Measurements from ENCODE around the gene TMEM60. TPM values are rescaled to one million over a fixed set of nuclear protein-coding genes. Genes with fewer than 3 reads are reported as not detected.

The TMEM60 gene
- total and polyA plus RNA-seq, 2 experiments from 2014 or later = 12.6 to 44.4 TPM

DNA sequence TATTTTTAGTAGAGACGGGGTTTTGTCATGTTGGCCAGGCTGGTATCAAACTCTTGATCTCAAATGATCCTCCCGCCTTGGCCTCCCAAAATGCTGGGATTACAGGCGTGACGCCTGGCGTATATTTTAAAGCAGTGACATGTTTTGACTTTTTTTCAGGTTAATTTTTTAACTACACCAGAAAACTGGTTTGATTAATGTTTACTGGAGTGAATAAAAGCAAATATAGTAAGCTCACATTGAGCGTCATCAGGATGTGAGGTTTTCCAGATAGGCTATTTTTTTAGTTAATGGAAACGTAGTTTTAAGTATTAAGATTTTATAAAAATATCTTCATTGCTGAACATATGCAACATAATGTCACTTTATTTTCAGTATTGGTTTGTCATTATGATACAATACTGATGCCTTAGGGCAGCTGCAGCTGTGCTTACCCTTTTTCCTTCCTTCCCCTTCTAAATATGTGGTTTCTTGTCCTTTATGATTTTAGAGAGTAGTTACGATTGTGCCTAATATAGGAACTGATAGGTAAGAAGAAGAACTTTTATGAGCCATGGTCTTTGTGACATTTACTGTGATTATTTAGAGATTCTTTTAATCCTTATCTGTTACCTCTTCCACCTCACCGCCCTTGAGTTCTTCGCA lies 37.3 kb downstream of the TMEM60 start:
- no peak for DNase-seq (ENCODE audit: low read depth in 1 of 2, low spot score in 1 of 2)
- H3K4me3 ChIP-seq = no peak overlapping the region
- TF ChIP-seq, protein P1, sequence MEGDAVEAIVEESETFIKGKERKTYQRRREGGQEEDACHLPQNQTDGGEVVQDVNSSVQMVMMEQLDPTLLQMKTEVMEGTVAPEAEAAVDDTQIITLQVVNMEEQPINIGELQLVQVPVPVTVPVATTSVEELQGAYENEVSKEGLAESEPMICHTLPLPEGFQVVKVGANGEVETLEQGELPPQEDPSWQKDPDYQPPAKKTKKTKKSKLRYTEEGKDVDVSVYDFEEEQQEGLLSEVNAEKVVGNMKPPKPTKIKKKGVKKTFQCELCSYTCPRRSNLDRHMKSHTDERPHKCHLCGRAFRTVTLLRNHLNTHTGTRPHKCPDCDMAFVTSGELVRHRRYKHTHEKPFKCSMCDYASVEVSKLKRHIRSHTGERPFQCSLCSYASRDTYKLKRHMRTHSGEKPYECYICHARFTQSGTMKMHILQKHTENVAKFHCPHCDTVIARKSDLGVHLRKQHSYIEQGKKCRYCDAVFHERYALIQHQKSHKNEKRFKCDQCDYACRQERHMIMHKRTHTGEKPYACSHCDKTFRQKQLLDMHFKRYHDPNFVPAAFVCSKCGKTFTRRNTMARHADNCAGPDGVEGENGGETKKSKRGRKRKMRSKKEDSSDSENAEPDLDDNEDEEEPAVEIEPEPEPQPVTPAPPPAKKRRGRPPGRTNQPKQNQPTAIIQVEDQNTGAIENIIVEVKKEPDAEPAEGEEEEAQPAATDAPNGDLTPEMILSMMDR (IDR thresholded peaks at IDR 0.05; ENCODE audit: low read depth, low read length) = no peak

DNA sequence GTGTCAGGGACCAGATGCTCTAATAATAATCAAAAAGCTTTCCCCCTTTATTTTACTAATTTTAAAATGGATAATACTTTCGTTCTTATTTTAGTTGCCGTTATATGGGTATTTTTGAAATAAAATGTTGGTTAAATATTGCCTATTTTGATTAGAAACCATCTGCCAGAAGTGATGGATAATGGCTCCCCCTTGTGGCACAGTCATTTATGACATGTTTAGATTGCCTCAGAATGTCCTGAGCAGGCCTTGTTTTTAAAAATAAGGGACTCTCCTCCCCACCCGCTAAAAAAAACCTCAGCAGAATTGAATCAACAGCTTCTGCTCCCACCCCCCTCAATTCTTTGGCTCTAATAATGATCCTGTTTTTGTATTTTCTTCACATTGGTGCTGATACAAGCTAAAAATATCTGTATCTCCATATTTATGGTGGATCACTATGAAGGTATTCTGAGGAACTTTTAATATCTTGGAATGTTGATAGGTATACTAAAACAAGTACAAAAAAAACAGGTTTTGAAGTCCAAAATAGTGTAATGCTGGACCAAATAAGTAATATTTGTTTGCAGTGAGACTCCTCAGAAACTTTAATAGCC lies 38.8 kb downstream of the TMEM60 start:
- no peaks in the 10 kb centered on the region for H3K27me3 ChIP-seq
- H3K4me1 ChIP-seq (ENCODE audit: low read depth) = no peaks in the 10 kb centered on the region
- no peaks in the 10 kb centered on the region for H3K36me3 ChIP-seq
- peak overlapping the region; percentile 8 for H3K27ac ChIP-seq
- no peak overlapping the region for H3K4me3 ChIP-seq
- H3K9me3 ChIP-seq (ENCODE audit: low read depth) = no peaks in the 10 kb centered on the region
- TF ChIP-seq, protein P1 (IDR thresholded peaks at IDR 0.05; ENCODE audit: low read depth, low read length) = peak; percentile 72
- peak; percentile 72 to 82 for DNase-seq (ENCODE audit: low read depth in 1 of 2, low spot score in 1 of 2)

More for the DNA sequence above, 37.3 kb downstream of the TMEM60 start:
- Histone ChIP-seq H3K27me3 (no peaks in the 10 kb centered on the region), H3K36me3 (no peaks in the 10 kb centered on the region), H3K27ac (no peak overlapping the region), H3K4me1 (ENCODE audit: low read depth) (no peaks in the 10 kb centered on the region), H3K9me3 (ENCODE audit: low read depth) (no peaks in the 10 kb centered on the region)

DNA sequence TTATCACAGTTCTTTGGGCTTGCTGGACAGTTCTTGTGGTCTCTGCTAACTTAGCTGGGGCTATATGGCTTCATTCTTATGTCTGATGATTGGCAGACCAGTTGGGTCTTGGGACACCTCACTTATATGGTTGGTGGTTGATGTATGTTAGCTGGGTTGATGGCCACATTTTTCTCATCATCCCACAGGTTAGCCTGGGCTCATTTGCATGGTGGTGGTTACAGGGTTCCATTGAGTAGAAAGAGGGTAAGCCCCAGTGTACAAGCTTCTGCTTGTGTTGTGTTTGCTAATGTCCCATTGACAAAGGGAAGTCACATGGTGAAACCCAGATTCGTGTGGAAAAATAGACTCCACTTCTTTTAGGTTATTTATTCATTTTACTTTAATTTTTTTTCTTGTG lies 40.6 kb downstream of the TMEM60 start:
- Histone ChIP-seq H3K36me3 (no peaks in the 10 kb centered on the region), H3K9me3 (ENCODE audit: low read depth) (no peaks in the 10 kb centered on the region), H3K4me3 (no peak overlapping the region), H3K4me1 (ENCODE audit: low read depth) (no peaks in the 10 kb centered on the region), H3K27ac (peak overlapping the region; percentile 37), H3K27me3 (no peaks in the 10 kb centered on the region)
- TF ChIP-seq, protein P1 (IDR thresholded peaks at IDR 0.05; ENCODE audit: low read depth, low read length) = no peak
- DNase-seq (ENCODE audit: low read depth in 1 of 2, low spot score in 1 of 2) = no peak

DNA sequence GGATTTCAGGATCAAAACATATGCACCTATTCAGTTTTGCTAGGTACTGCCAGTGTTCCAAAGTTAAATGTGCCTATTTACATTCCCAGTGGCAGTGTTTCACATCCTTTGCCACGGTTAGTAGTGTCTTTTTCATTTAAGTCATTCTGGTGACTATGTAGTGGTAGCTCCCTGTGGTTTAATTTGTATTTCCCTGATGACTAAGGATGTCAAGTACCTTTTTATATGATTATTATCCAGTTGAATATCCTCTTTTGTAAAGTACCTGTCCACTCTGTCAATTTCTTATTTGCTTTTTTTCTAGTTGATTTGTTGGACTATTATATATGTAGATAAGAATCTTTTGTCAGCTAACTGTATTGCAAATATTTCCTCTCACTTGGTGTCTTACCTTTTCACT lies 45.1 kb downstream of the TMEM60 start:
- Histone ChIP-seq H3K4me1 (ENCODE audit: low read depth) (no peaks in the 10 kb centered on the region), H3K36me3 (peaks cover 3% of the 10 kb centered on the region), H3K27me3 (no peaks in the 10 kb centered on the region), H3K9me3 (ENCODE audit: low read depth) (no peaks in the 10 kb centered on the region), H3K27ac (no peak overlapping the region), H3K4me3 (no peak overlapping the region)
- no peak for DNase-seq (ENCODE audit: low read depth in 1 of 2, low spot score in 1 of 2)
- TF ChIP-seq, protein P1 (IDR thresholded peaks at IDR 0.05; ENCODE audit: low read depth, low read length) = no peak

DNA sequence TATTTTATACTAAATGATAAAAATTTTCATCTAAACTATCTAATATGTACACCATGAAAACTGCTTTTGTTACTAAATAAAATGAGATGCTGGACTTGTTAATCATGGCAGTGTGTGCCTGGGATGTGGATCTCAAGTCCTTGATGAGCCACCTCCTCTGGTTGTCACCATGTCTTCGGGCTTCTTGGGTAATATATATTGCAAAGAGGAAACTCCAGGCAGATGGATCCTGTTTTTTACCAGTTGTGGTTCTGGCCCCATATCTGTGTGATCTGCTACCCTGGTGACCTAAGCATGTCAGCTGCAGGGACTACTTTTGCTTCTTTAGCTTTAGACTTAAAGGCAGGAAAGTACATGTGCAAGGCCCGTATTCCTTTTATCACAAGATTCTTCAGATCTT lies 46.2 kb downstream of the TMEM60 start:
- Histone ChIP-seq H3K4me3 (no peak overlapping the region), H3K27ac (no peak overlapping the region), H3K4me1 (ENCODE audit: low read depth) (no peaks in the 10 kb centered on the region), H3K36me3 (peaks cover 3% of the 10 kb centered on the region), H3K9me3 (ENCODE audit: low read depth) (no peaks in the 10 kb centered on the region), H3K27me3 (no peaks in the 10 kb centered on the region)
- TF ChIP-seq, protein P1 (IDR thresholded peaks at IDR 0.05; ENCODE audit: low read depth, low read length) = no peak
- DNase-seq (ENCODE audit: low read depth in 1 of 2, low spot score in 1 of 2) = no peak
